SK-N-DZ (cell line): ENCODE data around the gene TMEM272.
"Not testable (repeated sequence)": the region's sequence is repeated elsewhere in the genome, so short reads cannot be mapped to it uniquely, and the experiment has no call there.

ENCODE experiments used
- DNase-seq: peaks from one replicate; pipeline ENCODE4 v3.0.0-alpha.2; 2015; ENCODE audit warnings: low spot score

Gene TMEM272

DNA sequence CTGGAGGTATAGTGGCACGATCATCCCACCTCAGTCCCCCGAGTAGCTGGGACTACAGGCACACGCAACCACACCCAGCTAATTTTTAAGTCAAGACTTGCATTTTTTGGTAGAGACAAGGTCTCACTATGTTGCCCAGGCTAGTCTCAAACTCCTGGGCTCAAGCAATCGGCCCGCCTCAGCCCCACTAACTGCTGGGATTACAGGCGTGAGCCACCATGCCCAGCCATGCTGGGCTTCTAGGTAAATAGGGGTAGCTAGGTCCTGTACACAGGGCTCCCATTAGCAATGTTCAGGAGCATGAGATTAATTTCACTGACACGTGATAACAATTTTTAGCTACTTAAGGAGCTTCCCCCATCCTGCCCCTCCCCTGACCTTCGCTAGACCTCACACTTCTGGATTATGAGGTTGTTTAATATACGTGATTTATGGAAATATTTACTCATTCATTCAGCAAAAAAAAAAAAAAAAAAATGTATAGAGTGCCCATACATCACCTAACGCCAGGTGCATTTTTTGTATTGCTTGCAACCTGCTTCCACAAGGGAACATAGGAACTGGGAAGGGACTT lies 19.2 kb downstream of the TMEM272 start:
- DNase-seq = no peak

DNA sequence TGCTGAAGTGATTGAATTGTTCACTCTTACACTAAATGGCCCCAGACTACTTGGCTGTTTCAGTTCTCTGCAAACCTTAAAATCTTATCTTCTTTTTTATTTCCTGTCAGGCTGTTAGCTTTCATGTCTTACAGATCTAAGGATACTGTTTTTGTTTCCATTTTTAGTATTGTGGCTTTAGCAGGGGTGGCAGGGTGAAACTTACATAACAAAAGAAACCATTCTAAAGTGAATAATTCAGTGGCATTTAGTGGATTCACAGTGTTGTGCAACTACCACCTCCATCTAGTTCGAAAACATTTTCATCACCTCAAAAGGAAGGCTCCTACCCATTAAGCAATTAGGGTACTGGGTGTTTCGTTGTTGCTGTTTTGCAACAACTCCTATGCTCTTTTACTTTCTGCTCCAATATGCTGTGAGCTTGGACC lies 19.8 kb downstream of the TMEM272 start:
- DNase-seq = no peak

DNA sequence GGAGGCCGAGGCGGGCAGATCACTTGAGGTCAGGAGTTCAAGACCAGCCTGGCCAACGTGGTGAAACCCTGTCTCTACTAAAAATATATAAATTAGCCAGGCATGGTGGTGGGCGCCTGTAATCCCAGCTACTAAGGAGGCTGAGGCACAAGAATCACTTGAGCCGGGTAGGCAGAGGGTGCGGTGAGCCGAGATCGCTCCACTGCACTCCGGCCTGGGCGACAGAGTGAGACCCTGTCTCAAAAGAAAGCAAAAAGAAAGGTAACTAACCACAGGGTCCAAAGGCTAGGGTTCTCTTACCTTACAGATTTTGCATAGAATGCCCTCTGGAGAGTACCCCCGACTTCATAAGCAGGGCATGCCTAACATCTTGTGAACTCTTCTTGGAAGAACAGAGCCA lies 20.3 kb downstream of the TMEM272 start:
- DNase-seq = not testable (repeated sequence)

DNA sequence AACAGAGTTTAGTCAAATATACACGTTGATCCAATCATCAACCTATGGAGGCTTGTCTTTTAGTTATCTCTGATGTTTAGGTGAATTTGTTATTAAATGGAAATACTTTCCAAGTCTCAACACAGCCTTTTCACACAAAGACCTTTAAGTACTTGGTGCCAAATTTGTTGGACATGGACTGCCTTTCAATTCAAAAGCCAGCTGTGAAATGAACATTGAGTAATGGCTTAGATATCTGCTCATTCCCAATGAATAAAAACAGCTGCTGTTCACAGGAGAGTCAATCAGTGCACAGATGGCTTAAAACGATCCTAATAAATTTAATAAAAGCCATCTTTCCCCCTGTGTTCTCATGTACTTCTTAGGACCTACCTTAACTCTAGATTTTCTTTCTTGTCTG lies 21.1 kb downstream of the TMEM272 start:
- no peak for DNase-seq

- DNase-seq = no peak
Measured at GRCh38 chr13:51823359-51823758, 21.6 kb downstream of the TMEM272 start.

- DNase-seq = no peak
Measured at GRCh38 chr13:51822106-51822815, 22.7 kb downstream of the TMEM272 start.

- DNase-seq = no peak
Measured at GRCh38 chr13:51821606-51822005, 23.4 kb downstream of the TMEM272 start.

GRCh38 chr13:51820016-51820597 lies 24.9 kb downstream of the TMEM272 start:
- no peak for DNase-seq

DNA sequence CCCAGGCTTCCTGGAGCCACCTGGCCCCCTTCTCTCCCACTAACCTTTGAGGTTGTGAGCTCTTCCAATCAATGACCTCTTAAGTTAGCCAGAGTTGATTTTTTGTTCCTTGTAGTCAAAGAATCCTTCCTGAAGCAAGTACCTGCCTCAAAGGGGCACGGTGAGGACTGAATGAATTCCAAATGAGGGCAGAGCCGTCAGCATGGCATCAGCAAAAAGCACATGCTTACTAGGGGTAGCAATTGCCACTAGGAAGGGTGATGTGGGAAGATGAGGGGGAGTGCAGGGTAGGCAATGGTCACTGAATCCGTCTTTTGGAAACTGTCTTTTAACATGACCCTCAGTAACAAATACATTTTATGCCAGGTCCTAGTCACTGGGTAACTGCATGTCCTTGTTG lies 25.4 kb downstream of the TMEM272 start:
- no peak for DNase-seq

- no peak for DNase-seq
Measured at GRCh38 chr13:51818781-51819511, 26.0 kb downstream of the TMEM272 start.

DNA sequence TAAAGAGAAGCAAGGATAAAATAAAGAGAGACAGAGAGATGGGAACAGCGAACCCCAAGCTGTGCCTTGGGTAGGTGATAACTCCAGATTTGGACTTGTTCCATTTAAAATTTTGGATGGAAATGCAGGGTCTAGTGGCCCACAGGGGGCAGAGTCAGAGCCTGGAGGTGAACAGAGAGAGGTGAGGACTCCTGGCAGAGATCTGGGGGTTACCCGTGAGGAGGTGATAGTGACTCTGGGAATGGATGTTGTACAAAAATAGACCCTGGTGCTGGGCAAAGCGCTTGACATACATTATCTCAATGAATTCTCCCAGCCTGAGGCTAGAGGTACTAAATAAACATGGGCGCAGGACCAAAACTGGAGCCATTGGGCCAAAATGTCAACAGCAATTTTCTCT lies 26.7 kb downstream of the TMEM272 start:
- DNase-seq = no peak

GRCh38 chr13:51817717-51818116 lies 27.3 kb downstream of the TMEM272 start:
- no peak for DNase-seq

DNA sequence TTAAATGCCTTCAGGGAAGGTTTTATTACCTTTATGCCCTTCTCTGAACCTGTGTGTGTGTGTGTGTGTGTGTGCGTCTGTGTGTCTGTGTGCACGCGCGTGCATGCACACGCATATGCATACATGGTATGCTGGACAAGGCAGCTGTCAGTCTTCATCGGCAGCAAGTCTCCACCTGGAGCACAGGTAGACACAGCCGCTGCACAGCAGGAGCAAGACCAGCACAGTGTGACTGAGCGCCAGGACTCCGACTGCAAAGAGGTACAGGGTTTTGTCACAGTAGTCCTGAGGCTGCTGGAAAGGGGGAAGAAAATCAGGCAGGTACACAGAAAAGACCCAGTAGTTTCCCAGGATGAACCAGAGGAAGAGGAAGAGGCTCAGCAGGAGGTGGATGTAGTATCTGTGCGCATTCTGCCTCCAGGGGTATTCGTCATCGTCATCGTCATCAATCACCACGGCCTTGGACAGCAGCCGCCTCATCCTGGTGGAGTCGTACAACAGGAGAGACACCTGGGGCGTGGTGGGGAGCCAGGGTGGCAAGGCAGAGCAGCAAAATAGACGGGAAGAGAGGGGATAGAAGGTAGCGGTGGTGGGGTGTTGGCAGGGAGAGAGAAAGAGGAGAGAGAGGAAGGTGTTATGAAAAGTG lies 28.2 kb downstream of the TMEM272 start:
- DNase-seq = no peak

- DNase-seq = no peak
Measured at GRCh38 chr13:51815848-51816247, 29.1 kb downstream of the TMEM272 start.

GRCh38 chr13:51814825-51815650 lies 29.9 kb downstream of the TMEM272 start:
- peak; percentile 76 for DNase-seq

DNA sequence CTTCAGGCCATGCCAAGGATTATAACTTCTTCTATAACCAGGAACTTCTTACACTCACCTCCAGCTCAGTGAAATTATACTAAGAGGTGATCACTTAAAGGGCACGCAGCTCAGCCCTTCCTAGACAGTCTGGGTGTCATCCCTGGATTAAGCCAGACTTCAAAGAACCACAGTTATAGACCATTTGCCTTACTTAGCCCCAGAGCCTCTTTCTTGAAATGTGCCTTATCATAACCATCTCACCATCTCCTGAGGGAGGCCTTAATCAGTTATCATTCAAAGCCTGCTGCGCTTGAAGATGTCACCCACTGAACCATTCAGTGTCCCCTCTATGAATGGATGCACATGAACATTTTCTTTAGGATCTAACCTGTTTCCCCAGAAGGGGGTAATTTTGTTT lies 30.9 kb downstream of the TMEM272 start:
- DNase-seq = peak; percentile 51

DNA sequence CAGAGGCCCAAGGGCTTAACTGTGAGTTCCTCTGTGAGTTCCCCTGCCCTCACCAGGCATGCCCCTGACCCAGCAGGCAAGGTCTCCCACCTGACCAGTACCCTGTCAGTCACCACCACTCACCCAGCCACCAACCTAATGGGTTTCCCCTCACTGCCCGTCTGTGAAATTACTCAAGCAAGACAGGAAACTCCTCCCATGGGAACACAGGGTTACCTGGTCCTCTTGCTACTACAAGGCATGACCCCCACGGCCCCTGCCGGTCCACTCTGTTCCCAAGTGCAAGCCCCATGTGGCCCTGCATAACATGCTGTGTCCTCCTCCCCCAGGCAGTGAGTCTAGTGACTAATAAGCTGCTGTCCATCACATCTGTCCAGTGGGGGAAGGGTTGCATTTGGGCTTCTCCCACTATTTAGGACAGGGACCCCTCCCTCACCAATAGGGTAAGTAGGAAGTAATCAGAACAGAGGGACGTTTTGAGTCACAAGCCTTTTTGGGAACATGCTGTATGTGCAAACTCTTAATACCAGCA lies 33.0 kb downstream of the TMEM272 start:
- no peak for DNase-seq

DNA sequence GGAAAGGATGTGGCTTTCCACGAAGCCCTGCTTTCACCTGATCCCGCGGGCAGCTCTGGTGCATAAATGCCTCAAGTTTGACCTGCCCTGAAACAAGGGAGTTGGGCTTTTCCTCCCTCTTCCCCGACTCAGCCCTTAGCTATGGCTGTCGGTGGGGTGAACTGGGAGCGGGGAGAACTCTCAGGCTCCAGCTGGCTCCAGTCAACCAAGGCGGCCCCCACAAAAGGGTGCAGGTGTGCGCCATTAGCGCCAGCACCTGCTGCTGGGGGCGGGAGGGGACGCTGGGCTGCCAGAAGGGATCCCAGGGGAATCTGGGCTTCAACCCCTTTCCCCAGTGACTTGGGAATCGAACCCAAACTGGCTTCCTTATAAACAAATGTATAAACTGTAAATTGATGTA lies 33.9 kb downstream of the TMEM272 start:
- DNase-seq = no peak

DNA sequence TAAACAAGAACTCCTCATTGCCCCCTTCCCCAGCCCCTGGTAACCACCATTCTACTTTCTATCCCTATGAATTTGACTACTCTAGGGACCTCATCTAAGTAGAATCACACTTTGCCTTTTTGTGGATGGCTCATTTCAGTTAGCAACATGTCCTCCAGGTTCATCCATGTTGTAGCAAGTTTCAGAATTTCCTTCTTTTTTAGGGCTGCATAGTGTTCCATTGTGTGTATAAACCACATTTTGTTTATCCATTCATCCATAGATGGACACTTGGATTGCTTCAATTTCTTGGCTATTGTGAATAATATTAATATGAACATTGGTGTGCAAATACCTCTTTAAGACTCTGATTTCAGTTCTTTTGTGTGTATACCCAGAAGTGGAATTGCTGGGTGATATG lies 36.2 kb downstream of the TMEM272 start:
- DNase-seq = no peak

DNA sequence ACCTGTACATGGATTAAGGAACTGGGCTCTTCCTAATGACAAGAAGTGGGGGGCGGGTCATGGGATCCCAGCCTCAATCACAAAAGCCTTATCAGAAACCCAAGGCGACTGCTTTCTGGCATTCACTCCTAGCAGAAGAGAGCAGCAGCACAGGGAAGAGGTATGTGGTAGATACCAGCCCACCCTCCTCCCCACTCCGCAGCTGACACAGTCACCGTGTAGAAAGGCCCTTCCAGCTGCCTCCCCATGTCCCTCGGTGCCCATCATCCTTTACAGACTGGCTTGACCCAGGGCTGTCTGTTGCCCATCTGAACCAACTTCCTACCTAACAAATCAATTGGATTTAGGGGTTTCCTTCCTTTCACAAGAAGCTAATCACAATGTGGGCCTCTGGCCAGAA lies 37.9 kb downstream of the TMEM272 start:
- no peak for DNase-seq

DNA sequence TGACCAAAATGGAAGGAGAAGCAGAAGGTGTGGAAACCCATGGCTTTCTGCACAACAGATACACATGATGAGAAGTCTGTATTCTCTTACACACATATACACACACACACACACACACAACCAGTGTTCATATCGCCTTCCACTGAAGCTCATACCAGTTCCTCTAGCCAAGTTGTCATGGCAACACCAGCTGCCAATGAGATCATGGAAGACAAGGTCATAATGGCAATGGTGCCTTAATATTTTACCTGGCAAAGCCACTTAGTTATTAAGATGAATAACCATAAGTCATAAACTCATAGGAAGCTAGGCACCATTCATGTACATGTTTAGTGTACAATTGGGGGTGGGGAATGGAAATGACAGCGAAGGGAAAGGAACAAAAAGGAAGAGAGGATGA lies 38.4 kb downstream of the TMEM272 start:
- no peak for DNase-seq
